Uterus (tissue), 2 donors: ENCODE measurements around the gene MTHFD2.

Experiments
- POLR2A ChIP-seq, 2 donors: fragments of 450-650 bp; IDR thresholded peaks; one replicate each; pipeline ENCODE4 v1.6.1; 2016; ENCODE audit warnings: antibody characterized with exemption in 2 of 2, mild to moderate bottlenecking in 1 of 2, moderate library complexity in 1 of 2
- TF ChIP-seq, protein P1 (sequence below), 4 experiments: fragments of 200-600 bp in 2 of 4; fragments of 450-650 bp in 2 of 4; sonication (generic) in 2 of 4; IDR thresholded peaks; one replicate each; pipeline ENCODE4 v1.5.1; 2016 to 2019; ENCODE audit warnings: antibody characterized with exemption in 4 of 4, mild to moderate bottlenecking in 2 of 4, moderate library complexity in 1 of 4

DNA sequence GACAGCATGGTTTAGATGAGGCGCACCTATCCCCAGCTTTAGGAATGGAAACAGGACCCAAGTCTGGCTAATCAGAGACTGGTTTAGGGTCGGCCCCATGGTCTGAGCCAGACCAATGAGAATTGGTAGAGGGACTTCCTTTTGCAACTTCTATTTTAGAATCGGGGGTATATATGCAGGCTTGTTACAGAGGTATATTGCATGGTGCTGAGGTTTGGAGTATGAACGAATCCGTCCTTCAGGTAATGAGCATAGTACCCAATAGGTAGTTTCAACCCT is 49.2 kb upstream of the MTHFD2 start:
- no peak for TF ChIP-seq POLR2A (IDR thresholded peaks at IDR 0.05)
- TF ChIP-seq, protein P1, sequence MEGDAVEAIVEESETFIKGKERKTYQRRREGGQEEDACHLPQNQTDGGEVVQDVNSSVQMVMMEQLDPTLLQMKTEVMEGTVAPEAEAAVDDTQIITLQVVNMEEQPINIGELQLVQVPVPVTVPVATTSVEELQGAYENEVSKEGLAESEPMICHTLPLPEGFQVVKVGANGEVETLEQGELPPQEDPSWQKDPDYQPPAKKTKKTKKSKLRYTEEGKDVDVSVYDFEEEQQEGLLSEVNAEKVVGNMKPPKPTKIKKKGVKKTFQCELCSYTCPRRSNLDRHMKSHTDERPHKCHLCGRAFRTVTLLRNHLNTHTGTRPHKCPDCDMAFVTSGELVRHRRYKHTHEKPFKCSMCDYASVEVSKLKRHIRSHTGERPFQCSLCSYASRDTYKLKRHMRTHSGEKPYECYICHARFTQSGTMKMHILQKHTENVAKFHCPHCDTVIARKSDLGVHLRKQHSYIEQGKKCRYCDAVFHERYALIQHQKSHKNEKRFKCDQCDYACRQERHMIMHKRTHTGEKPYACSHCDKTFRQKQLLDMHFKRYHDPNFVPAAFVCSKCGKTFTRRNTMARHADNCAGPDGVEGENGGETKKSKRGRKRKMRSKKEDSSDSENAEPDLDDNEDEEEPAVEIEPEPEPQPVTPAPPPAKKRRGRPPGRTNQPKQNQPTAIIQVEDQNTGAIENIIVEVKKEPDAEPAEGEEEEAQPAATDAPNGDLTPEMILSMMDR (IDR thresholded peaks at IDR 0.05), result no peak
